Breast epithelium (tissue), 3 donors: ENCODE data around the gene PRDM2.

Experiments
- POLR2A ChIP-seq: fragments of 450-650 bp; IDR thresholded peaks from one replicate; pipeline ENCODE4 v1.6.1; 2016; ENCODE audit warnings: antibody characterized with exemption, mild to moderate bottlenecking, moderate library complexity
- POLR2AphosphoS5 ChIP-seq, 3 donors: sonication (generic); formaldehyde crosslinking; IDR thresholded peaks; one replicate each; pipeline ENCODE4 v1.6.1; 2017; ENCODE audit warnings: antibody characterized with exemption in 3 of 3
- TF ChIP-seq, protein P1 (sequence below), 3 donors: fragments of 450-650 bp; IDR thresholded peaks; one replicate each; pipeline ENCODE4 v1.5.1; 2016 to 2017; ENCODE audit warnings: antibody characterized with exemption in 3 of 3, mild to moderate bottlenecking in 3 of 3, moderate library complexity in 3 of 3

- TF ChIP-seq, protein P1, sequence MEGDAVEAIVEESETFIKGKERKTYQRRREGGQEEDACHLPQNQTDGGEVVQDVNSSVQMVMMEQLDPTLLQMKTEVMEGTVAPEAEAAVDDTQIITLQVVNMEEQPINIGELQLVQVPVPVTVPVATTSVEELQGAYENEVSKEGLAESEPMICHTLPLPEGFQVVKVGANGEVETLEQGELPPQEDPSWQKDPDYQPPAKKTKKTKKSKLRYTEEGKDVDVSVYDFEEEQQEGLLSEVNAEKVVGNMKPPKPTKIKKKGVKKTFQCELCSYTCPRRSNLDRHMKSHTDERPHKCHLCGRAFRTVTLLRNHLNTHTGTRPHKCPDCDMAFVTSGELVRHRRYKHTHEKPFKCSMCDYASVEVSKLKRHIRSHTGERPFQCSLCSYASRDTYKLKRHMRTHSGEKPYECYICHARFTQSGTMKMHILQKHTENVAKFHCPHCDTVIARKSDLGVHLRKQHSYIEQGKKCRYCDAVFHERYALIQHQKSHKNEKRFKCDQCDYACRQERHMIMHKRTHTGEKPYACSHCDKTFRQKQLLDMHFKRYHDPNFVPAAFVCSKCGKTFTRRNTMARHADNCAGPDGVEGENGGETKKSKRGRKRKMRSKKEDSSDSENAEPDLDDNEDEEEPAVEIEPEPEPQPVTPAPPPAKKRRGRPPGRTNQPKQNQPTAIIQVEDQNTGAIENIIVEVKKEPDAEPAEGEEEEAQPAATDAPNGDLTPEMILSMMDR (IDR thresholded peaks at IDR 0.05): no peak
- TF ChIP-seq POLR2A (no peak), POLR2AphosphoS5 (IDR thresholded peaks at IDR 0.05) (no peak)
Observed at GRCh38 chr1:13781907-13782633, 82.1 kb downstream of the PRDM2 start.
